Erythroblast (primary cell): ENCODE results near the gene NKD2.

Experiments
- GATA1 ChIP-seq: IDR thresholded peaks from 2 replicates; pipeline ENCODE4 v1.6.1; 2011; ENCODE audit warnings: low read depth, mild to moderate bottlenecking, control low read depth, low read length, moderate library complexity
- POLR2A ChIP-seq: IDR thresholded peaks from 2 replicates; pipeline ENCODE4 v1.6.1; 2011; ENCODE audit warnings: mild to moderate bottlenecking, low read length

- TF ChIP-seq POLR2A (no peak), GATA1 (no peak)
These were observed 28.0 kb downstream of the NKD2 start for GRCh38 chr5:1036504-1037122.
